RCC 7860 (cell line): ENCODE results near the gene LCOR.

Experiments used
- DNase-seq: peaks from one replicate; pipeline ENCODE4 v3.0.0-alpha.2; 2015; ENCODE audit warnings: low spot score
- FAIRE-seq: peaks from 2 replicates; lab custom pipeline; 2012; peaks lifted over from hg19 to GRCh38; lab: Jason Lieb, UNC

The LCOR gene

GRCh38 chr10:96889415-96890171 is 57.5 kb downstream of the LCOR start:
- DNase-seq: no peak

GRCh38 chr10:96890172-96890513 is 58.0 kb downstream of the LCOR start:
- DNase-seq (no peak), FAIRE-seq (no peak)

More at GRCh38 chr10:96889415-96890171, 57.5 kb downstream of the LCOR start:
- no peak for FAIRE-seq

- FAIRE-seq: no peak
- no peak for DNase-seq
Observed at GRCh38 chr10:96890580-96890979, 58.5 kb downstream of the LCOR start.

GRCh38 chr10:96891840-96892239 is 59.7 kb downstream of the LCOR start:
- FAIRE-seq: no peak
- no peak for DNase-seq

- FAIRE-seq: no peak
- DNase-seq: no peak
Observed at GRCh38 chr10:96895662-96896424, 63.7 kb downstream of the LCOR start.

- FAIRE-seq: no peak
- DNase-seq: no peak
Observed at GRCh38 chr10:96896884-96897589, 64.9 kb downstream of the LCOR start.

- FAIRE-seq: no peak
- DNase-seq: no peak
Observed at GRCh38 chr10:96902117-96902516, 70.0 kb downstream of the LCOR start.

- no peak for FAIRE-seq
- DNase-seq: no peak
Observed at GRCh38 chr10:96902731-96903358, 70.7 kb downstream of the LCOR start.

- no peak for DNase-seq
- FAIRE-seq: no peak
Observed at GRCh38 chr10:96904648-96905047, 72.5 kb downstream of the LCOR start.

- no peak for DNase-seq
- FAIRE-seq: peak; percentile 58
Observed at GRCh38 chr10:96906864-96907263, 74.8 kb downstream of the LCOR start.

GRCh38 chr10:96910488-96911395 is 78.6 kb downstream of the LCOR start:
- peak; percentile 78 for FAIRE-seq
- DNase-seq: peak; percentile 37

- no peak for DNase-seq
Observed at GRCh38 chr10:96912405-96912804, 80.3 kb downstream of the LCOR start.

GRCh38 chr10:96913906-96914305 is 81.8 kb downstream of the LCOR start:
- no peak for DNase-seq
- no peak for FAIRE-seq

More at GRCh38 chr10:96912405-96912804, 80.3 kb downstream of the LCOR start:
- FAIRE-seq: no peak

- FAIRE-seq (no peak), DNase-seq (no peak)
Observed at GRCh38 chr10:96917628-96918027, 85.5 kb downstream of the LCOR start.

GRCh38 chr10:96918214-96919002 is 86.3 kb downstream of the LCOR start:
- FAIRE-seq (no peak), DNase-seq (no peak)

- FAIRE-seq (no peak), DNase-seq (no peak)
Observed at GRCh38 chr10:96919785-96920430, 87.8 kb downstream of the LCOR start.

GRCh38 chr10:96921655-96922054 is 89.6 kb downstream of the LCOR start:
- no peak for FAIRE-seq
- DNase-seq: no peak

- no peak for DNase-seq
- FAIRE-seq: no peak
Observed at GRCh38 chr10:96922978-96923948, 91.2 kb downstream of the LCOR start.
